Upper lobe of left lung (tissue), 4 donors: Measurements from ENCODE around the gene ZNF576.

Experiments
- CTCF ChIP-seq, 6 experiments: fragments of 450-650 bp in 4 of 6; fragments of 200-600 bp in 2 of 6; sonication (generic) in 2 of 6; IDR thresholded peaks; one replicate each; pipeline ENCODE4 v1.5.1; 2016 to 2019; ENCODE audit warnings: antibody characterized with exemption in 6 of 6
- EP300 ChIP-seq, 4 donors: sonication (generic); formaldehyde crosslinking; IDR thresholded peaks; one replicate each; pipeline ENCODE4 v1.5.1; 2017; ENCODE audit warnings: antibody characterized with exemption in 4 of 4, control low read depth in 2 of 4
- POLR2A ChIP-seq, 4 donors: fragments of 450-650 bp; IDR thresholded peaks; one replicate each; pipeline ENCODE4 v1.5.1; 2016 to 2017; ENCODE audit warnings: antibody characterized with exemption in 4 of 4, mild to moderate bottlenecking in 2 of 4
- POLR2AphosphoS5 ChIP-seq, 2 donors: sonication (generic); formaldehyde crosslinking; IDR thresholded peaks; one replicate each; pipeline ENCODE4 v1.5.1; 2017; ENCODE audit warnings: antibody characterized with exemption in 2 of 2

GRCh38 chr19:43610493-43610892, 14.1 kb downstream of the ZNF576 start:
- no peak for TF ChIP-seq POLR2A (IDR thresholded peaks at IDR 0.05)
- no peak for TF ChIP-seq EP300 (IDR thresholded peaks at IDR 0.05)
- no peak for TF ChIP-seq CTCF (IDR thresholded peaks at IDR 0.05)
- TF ChIP-seq POLR2AphosphoS5 (IDR thresholded peaks at IDR 0.05), result no peak
